DOHH2 (cell line): ENCODE data around the gene SMC3.
"Not testable (repeated sequence)": the region's sequence is repeated elsewhere in the genome, so short reads cannot be mapped to it uniquely, and the experiment has no call there.

Source experiments
- H3F3A ChIP-seq: fragments of 200-600 bp; sonication (generic), shearing (Covaris generic); 2 replicates; pipeline ENCODE4 v1.6.0; 2016; ENCODE audit warnings: antibody characterized with exemption, mild to moderate bottlenecking; ENCODE audit not compliant: control insufficient read depth, insufficient read depth
- H3K27ac ChIP-seq: fragments of 200-600 bp; sonication (generic); 2 replicates; pipeline ENCODE4 v1.5.1; 2014; ENCODE audit warnings: low read depth, mild to moderate bottlenecking, low read length, moderate library complexity
- H3K27me3 ChIP-seq: fragments of 200-600 bp; sonication (generic); 2 replicates; pipeline ENCODE4 v1.6.1; 2014; ENCODE audit warnings: mild to moderate bottlenecking, low read length, mixed read lengths; ENCODE audit not compliant: control insufficient read depth
- H3K36me3 ChIP-seq: fragments of 200-600 bp; sonication (generic); 2 replicates; pipeline ENCODE4 v1.6.1; 2014; ENCODE audit warnings: mild to moderate bottlenecking, low read length, moderate library complexity, mixed read lengths; ENCODE audit not compliant: control insufficient read depth
- H3K4me1 ChIP-seq: fragments of 200-600 bp; sonication (generic); 2 replicates; pipeline ENCODE4 v1.6.1; 2014; ENCODE audit warnings: mild to moderate bottlenecking, low read length, mixed read lengths; ENCODE audit not compliant: control insufficient read depth
- H3K4me2 ChIP-seq: fragments of 200-600 bp; sonication (generic); 2 replicates; pipeline ENCODE4 v1.6.0; 2014; ENCODE audit warnings: mild to moderate bottlenecking, low read length, moderate library complexity
- H3K4me3 ChIP-seq: fragments of 200-600 bp; sonication (generic); 2 replicates; pipeline ENCODE4 v1.5.1; 2014; ENCODE audit warnings: mild to moderate bottlenecking, low read length, mixed read lengths
- H3K79me2 ChIP-seq: fragments of 200-600 bp; sonication (generic); 2 replicates; pipeline ENCODE4 v1.6.1; 2014; ENCODE audit warnings: mild to moderate bottlenecking, low read length, mixed read lengths; ENCODE audit not compliant: control insufficient read depth
- H3K9me2 ChIP-seq: fragments of 200-600 bp; sonication (generic); replicated peaks from 2 replicates; pipeline ENCODE4 v1.6.1; 2014; ENCODE audit warnings: mild to moderate bottlenecking, low read length, mixed read lengths; ENCODE audit not compliant: control insufficient read depth
- H3K9me3 ChIP-seq: fragments of 200-600 bp; sonication (generic); 2 replicates; pipeline ENCODE4 v1.6.1; 2014; ENCODE audit warnings: antibody characterized with exemption, low read length, mixed read lengths; ENCODE audit not compliant: control insufficient read depth, insufficient read depth
- H4K20me1 ChIP-seq: fragments of 200-600 bp; sonication (generic); 2 replicates; pipeline ENCODE4 v1.6.0; 2014; ENCODE audit warnings: low read depth, mild to moderate bottlenecking, antibody characterized with exemption, low read length, moderate library complexity; ENCODE audit not compliant: control insufficient read depth, insufficient read depth
- CTCF ChIP-seq: fragments of 200-600 bp; sonication (generic); IDR thresholded peaks from one replicate; pipeline ENCODE4 v1.5.1; 2014; ENCODE audit warnings: antibody characterized with exemption, mild to moderate bottlenecking, low read depth, low read length; ENCODE audit not compliant: poor library complexity, severe bottlenecking
- EZH2phosphoT487 ChIP-seq: fragments of 200-600 bp; sonication (generic); IDR thresholded peaks from 2 replicates; pipeline ENCODE4 v1.6.1; 2017; ENCODE audit warnings: borderline replicate concordance, mild to moderate bottlenecking, antibody characterized with exemption, low read length, moderate library complexity, mixed read lengths

Gene SMC3

GRCh38 chr10:110527731-110528171 is 39.7 kb upstream of the SMC3 start:
- Histone ChIP-seq H3K36me3 (no peaks in the 10 kb centered on the region), H3K4me2 (no peak overlapping the region), H3K27me3 (peaks cover 25% of the 10 kb centered on the region), H3K4me1 (peaks cover 11% of the 10 kb centered on the region), H3K27ac (no peak overlapping the region), H3K79me2 (no peaks in the 10 kb centered on the region), H3K9me3 (no peaks in the 10 kb centered on the region), H4K20me1 (no peaks in the 10 kb centered on the region), H3F3A (no peaks in the 10 kb centered on the region), H3K4me3 (no peak overlapping the region), H3K9me2 (no peaks in the 10 kb centered on the region)
- TF ChIP-seq CTCF (no peak), EZH2phosphoT487 (no peak)

DNA sequence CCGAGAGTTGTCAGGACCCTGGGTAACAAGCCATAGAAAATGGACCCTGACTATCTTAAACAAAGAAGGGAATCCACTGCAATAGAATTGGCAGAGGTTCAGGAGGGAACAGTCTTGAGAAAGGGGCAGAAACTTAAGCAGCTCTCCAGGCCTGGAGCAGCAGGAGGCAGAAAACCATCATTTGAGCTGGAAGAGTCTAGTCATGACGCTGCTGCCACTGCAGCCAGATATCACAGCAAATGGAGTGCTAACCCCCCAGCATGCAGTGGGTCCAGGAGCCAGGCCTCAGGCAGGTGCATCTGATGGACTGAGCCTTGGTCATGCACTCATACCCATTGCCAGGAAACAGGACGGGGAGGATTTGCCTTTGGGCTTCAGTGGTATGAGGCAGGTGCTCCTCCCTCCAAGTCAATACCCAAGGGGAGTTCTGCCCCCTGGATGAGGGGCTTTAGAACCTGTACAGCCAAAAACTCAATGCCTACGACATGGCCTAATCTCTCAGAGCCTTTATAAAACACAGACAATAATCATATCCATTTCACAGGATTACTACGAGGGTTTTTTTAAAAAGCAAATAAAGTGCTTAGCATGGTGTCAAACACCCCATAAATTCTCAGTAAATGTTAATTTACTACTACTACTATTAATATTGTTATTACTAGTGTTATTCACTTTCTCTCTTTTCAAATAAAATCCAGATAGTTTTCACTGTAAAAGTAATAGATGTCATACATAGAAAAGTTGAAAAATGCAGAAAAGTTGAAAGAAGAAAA is 39.1 kb upstream of the SMC3 start:
- H3K27me3 ChIP-seq = peaks cover 23% of the 10 kb centered on the region
- H3K79me2 ChIP-seq = no peaks in the 10 kb centered on the region
- H3K9me3 ChIP-seq = no peaks in the 10 kb centered on the region
- no peak overlapping the region for H3K4me3 ChIP-seq
- H4K20me1 ChIP-seq = no peaks in the 10 kb centered on the region
- no peak for TF ChIP-seq CTCF
- TF ChIP-seq EZH2phosphoT487 = no peak
- H3K4me2 ChIP-seq = no peak overlapping the region
- H3F3A ChIP-seq = no peaks in the 10 kb centered on the region
- H3K27ac ChIP-seq = no peak overlapping the region
- H3K4me1 ChIP-seq = peaks cover 13% of the 10 kb centered on the region
- no peaks in the 10 kb centered on the region for H3K9me2 ChIP-seq
- no peaks in the 10 kb centered on the region for H3K36me3 ChIP-seq

DNA sequence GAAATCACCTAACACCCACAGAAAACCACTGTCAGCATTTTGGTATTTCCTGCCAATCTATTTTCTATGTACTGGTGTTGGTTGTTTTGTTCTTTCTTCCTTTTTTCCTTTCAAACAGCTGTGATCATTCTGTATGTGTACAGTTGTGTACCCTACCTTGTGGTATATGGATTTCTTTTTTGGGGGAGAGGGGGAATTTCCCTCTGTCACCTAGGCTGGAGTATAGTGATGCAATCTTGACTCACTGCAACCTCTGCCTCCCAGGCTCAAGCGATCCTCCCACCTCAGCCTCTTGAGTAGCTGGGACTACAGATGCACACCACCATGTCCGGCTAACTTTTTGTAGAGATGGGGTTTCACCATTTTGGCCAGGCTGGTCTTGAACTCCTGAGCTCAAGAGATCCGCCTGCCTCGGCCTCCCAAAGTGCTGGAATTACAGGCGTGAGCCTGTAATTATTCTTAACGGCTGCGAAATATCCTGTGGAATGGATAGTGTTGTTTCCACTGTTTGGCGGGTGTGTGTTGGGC is 38.4 kb upstream of the SMC3 start:
- H3K27me3 ChIP-seq = peaks cover 17% of the 10 kb centered on the region
- H3F3A ChIP-seq, H3K79me2 ChIP-seq, H3K36me3 ChIP-seq, H3K27ac ChIP-seq, H3K9me2 ChIP-seq, H3K9me3 ChIP-seq, H4K20me1 ChIP-seq, H3K4me2 ChIP-seq, H3K4me3 ChIP-seq: not testable (repeated sequence)
- peaks cover 13% of the 10 kb centered on the region for H3K4me1 ChIP-seq

GRCh38 chr10:110529596-110530011 is 37.9 kb upstream of the SMC3 start:
- no peak overlapping the region for H3K27ac ChIP-seq
- no peaks in the 10 kb centered on the region for H3K79me2 ChIP-seq
- no peak overlapping the region for H3K4me2 ChIP-seq
- no peak for TF ChIP-seq EZH2phosphoT487
- no peak for TF ChIP-seq CTCF
- peaks cover 12% of the 10 kb centered on the region for H3K27me3 ChIP-seq
- peaks cover 15% of the 10 kb centered on the region for H3K4me1 ChIP-seq
- no peaks in the 10 kb centered on the region for H3K36me3 ChIP-seq
- H3F3A ChIP-seq = no peaks in the 10 kb centered on the region
- no peaks in the 10 kb centered on the region for H4K20me1 ChIP-seq
- no peaks in the 10 kb centered on the region for H3K9me2 ChIP-seq
- no peaks in the 10 kb centered on the region for H3K9me3 ChIP-seq
- H3K4me3 ChIP-seq = no peak overlapping the region
